Measurements from ENCODE around the gene IZUMO1.
"Not testable (repeated sequence)": the region's sequence is repeated elsewhere in the genome, so short reads cannot be mapped to it uniquely, and the experiment has no call there.

The IZUMO1 gene

GRCh38 chr19:48718711-48719231, 27.9 kb downstream of the IZUMO1 start:
- H3K36me3 ChIP-seq (ENCODE audit: low read length) = no peaks in the 10 kb centered on the region
- H3K9me2 ChIP-seq (replicated peaks; ENCODE audit: insufficient read depth, low read length) = no peaks in the 10 kb centered on the region
- H2AFZ ChIP-seq (ENCODE audit: low read depth, low read length, severe bottlenecking) = no peak overlapping the region
- no peak overlapping the region for H3K4me2 ChIP-seq (ENCODE audit: low read depth, low read length, poor library complexity, severe bottlenecking)
- H4K20me1 ChIP-seq (ENCODE audit: low read depth, low read length) = no peaks in the 10 kb centered on the region
- H3K9me3 ChIP-seq (ENCODE audit: insufficient read depth, low read length) = no peaks in the 10 kb centered on the region
- H3K27me3 ChIP-seq (ENCODE audit: low read length) = no peaks in the 10 kb centered on the region
- no peak overlapping the region for H3K4me3 ChIP-seq (ENCODE audit: insufficient read depth, low read length, poor library complexity, severe bottlenecking)
- H3K79me2 ChIP-seq (ENCODE audit: insufficient read depth, low read length) = no peaks in the 10 kb centered on the region
- H3K9ac ChIP-seq (ENCODE audit: low read length) = no peak overlapping the region
- H3F3A ChIP-seq (ENCODE audit: insufficient read depth) = no peaks in the 10 kb centered on the region
- no peak overlapping the region for H3K27ac ChIP-seq (ENCODE audit: low read depth, low read length)
- TF ChIP-seq EZH2phosphoT487 (conservative IDR thresholded peaks at IDR 0.05; ENCODE audit: low read length) (no peak), CTCF (IDR thresholded peaks at IDR 0.05; ENCODE audit: insufficient read depth, low read length, poor library complexity, severe bottlenecking) (no peak)

GRCh38 chr19:48718106-48718505, 28.6 kb downstream of the IZUMO1 start:
- not testable (repeated sequence) for H3K79me2 ChIP-seq (ENCODE audit: insufficient read depth, low read length); H2AFZ ChIP-seq (ENCODE audit: low read depth, low read length, severe bottlenecking); H3F3A ChIP-seq (ENCODE audit: insufficient read depth); H3K36me3 ChIP-seq (ENCODE audit: low read length); H3K27ac ChIP-seq (ENCODE audit: low read depth, low read length); H3K4me3 ChIP-seq (ENCODE audit: insufficient read depth, low read length, poor library complexity, severe bottlenecking); H4K20me1 ChIP-seq (ENCODE audit: low read depth, low read length); H3K27me3 ChIP-seq (ENCODE audit: low read length); H3K9me2 ChIP-seq (replicated peaks; ENCODE audit: insufficient read depth, low read length); H3K9ac ChIP-seq (ENCODE audit: low read length); H3K4me2 ChIP-seq (ENCODE audit: low read depth, low read length, poor library complexity, severe bottlenecking); H3K9me3 ChIP-seq (ENCODE audit: insufficient read depth, low read length)

GRCh38 chr19:48716562-48717291, 30.0 kb downstream of the IZUMO1 start:
- no peaks in the 10 kb centered on the region for H3F3A ChIP-seq (ENCODE audit: insufficient read depth)
- H3K4me2 ChIP-seq (ENCODE audit: low read depth, low read length, poor library complexity, severe bottlenecking) = no peak overlapping the region
- no peaks in the 10 kb centered on the region for H3K79me2 ChIP-seq (ENCODE audit: insufficient read depth, low read length)
- no peak overlapping the region for H2AFZ ChIP-seq (ENCODE audit: low read depth, low read length, severe bottlenecking)
- no peak overlapping the region for H3K4me3 ChIP-seq (ENCODE audit: insufficient read depth, low read length, poor library complexity, severe bottlenecking)
- no peaks in the 10 kb centered on the region for H4K20me1 ChIP-seq (ENCODE audit: low read depth, low read length)
- H3K9ac ChIP-seq (ENCODE audit: low read length) = no peak overlapping the region
- no peak overlapping the region for H3K27ac ChIP-seq (ENCODE audit: low read depth, low read length)
- no peaks in the 10 kb centered on the region for H3K36me3 ChIP-seq (ENCODE audit: low read length)
- H3K9me2 ChIP-seq (replicated peaks; ENCODE audit: insufficient read depth, low read length) = no peaks in the 10 kb centered on the region
- no peaks in the 10 kb centered on the region for H3K27me3 ChIP-seq (ENCODE audit: low read length)
- TF ChIP-seq CTCF (IDR thresholded peaks at IDR 0.05; ENCODE audit: insufficient read depth, low read length, poor library complexity, severe bottlenecking) = no peak
- no peak for TF ChIP-seq EZH2phosphoT487 (conservative IDR thresholded peaks at IDR 0.05; ENCODE audit: low read length)
- H3K9me3 ChIP-seq (ENCODE audit: insufficient read depth, low read length) = no peaks in the 10 kb centered on the region

GRCh38 chr19:48715681-48716171, 31.0 kb downstream of the IZUMO1 start:
- H3K27me3 ChIP-seq (ENCODE audit: low read length) = no peaks in the 10 kb centered on the region
- H3K9me3 ChIP-seq (ENCODE audit: insufficient read depth, low read length) = no peaks in the 10 kb centered on the region
- no peak overlapping the region for H3K27ac ChIP-seq (ENCODE audit: low read depth, low read length)
- no peaks in the 10 kb centered on the region for H3K79me2 ChIP-seq (ENCODE audit: insufficient read depth, low read length)
- H3K9ac ChIP-seq (ENCODE audit: low read length) = no peak overlapping the region
- no peak overlapping the region for H3K4me3 ChIP-seq (ENCODE audit: insufficient read depth, low read length, poor library complexity, severe bottlenecking)
- TF ChIP-seq EZH2phosphoT487 (conservative IDR thresholded peaks at IDR 0.05; ENCODE audit: low read length) = no peak
- TF ChIP-seq CTCF (IDR thresholded peaks at IDR 0.05; ENCODE audit: insufficient read depth, low read length, poor library complexity, severe bottlenecking) = no peak
- no peaks in the 10 kb centered on the region for H3F3A ChIP-seq (ENCODE audit: insufficient read depth)
- H3K4me2 ChIP-seq (ENCODE audit: low read depth, low read length, poor library complexity, severe bottlenecking) = no peak overlapping the region
- H3K9me2 ChIP-seq (replicated peaks; ENCODE audit: insufficient read depth, low read length) = no peaks in the 10 kb centered on the region
- H4K20me1 ChIP-seq (ENCODE audit: low read depth, low read length) = no peaks in the 10 kb centered on the region
- no peaks in the 10 kb centered on the region for H3K36me3 ChIP-seq (ENCODE audit: low read length)
- no peak overlapping the region for H2AFZ ChIP-seq (ENCODE audit: low read depth, low read length, severe bottlenecking)

Measured in SU-DHL-6 (cell line).